HFFc6 (cell line): ENCODE measurements around the gene IGSF3. TPM values are rescaled to one million over a fixed set of nuclear protein-coding genes. Genes with fewer than 3 reads are reported as not detected.

ENCODE experiments used
- DNase-seq: peaks from one replicate; pipeline ENCODE4 v3.0.0-alpha.2; 2018
- H3K27ac Mint-ChIP-seq: 2 replicates; pipeline ENCODE4 v1.8.0; 2020; ENCODE audit warnings: mild to moderate bottlenecking, mixed read lengths
- H3K27me3 Mint-ChIP-seq: 2 replicates; pipeline ENCODE4 v1.8.0; 2021; ENCODE audit warnings: mild to moderate bottlenecking, moderate library complexity, mixed read lengths; ENCODE audit not compliant: insufficient read depth
- H3K36me3 Mint-ChIP-seq: 2 replicates; pipeline ENCODE4 v1.8.0; 2021; ENCODE audit warnings: low read depth, mixed read lengths
- H3K4me1 Mint-ChIP-seq: 2 replicates; pipeline ENCODE4 v1.8.0; 2020; ENCODE audit warnings: low read depth, mixed read lengths
- H3K4me3 Mint-ChIP-seq: 2 replicates; pipeline ENCODE4 v1.8.0; 2020; ENCODE audit warnings: mild to moderate bottlenecking, moderate library complexity, mixed read lengths
- H3K9me3 Mint-ChIP-seq: 2 replicates; pipeline ENCODE4 v1.8.0; 2020; ENCODE audit warnings: mild to moderate bottlenecking, mixed read lengths
- CTCF ChIP-seq: fragments of 200-600 bp; sonication (generic); IDR thresholded peaks from 2 replicates; pipeline ENCODE4 v1.5.0; 2021; ENCODE audit warnings: antibody characterized with exemption, mild to moderate bottlenecking
- total RNA-seq, 6 experiments: library from RNA; stranded (reverse); fragmentation: NEBNext Ultra II Directional; extraction: Animal tissue kit (Norgen Biotek cat#: 25700); gene quantifications; 2 replicates in 1 of 6; 3 replicates in 5 of 6; pipeline ENCODE4 v1.2.3, GENCODE V29; 2021

IGSF3 gene
- total RNA-seq, 6 experiments from 2014 or later = not detected

DNA sequence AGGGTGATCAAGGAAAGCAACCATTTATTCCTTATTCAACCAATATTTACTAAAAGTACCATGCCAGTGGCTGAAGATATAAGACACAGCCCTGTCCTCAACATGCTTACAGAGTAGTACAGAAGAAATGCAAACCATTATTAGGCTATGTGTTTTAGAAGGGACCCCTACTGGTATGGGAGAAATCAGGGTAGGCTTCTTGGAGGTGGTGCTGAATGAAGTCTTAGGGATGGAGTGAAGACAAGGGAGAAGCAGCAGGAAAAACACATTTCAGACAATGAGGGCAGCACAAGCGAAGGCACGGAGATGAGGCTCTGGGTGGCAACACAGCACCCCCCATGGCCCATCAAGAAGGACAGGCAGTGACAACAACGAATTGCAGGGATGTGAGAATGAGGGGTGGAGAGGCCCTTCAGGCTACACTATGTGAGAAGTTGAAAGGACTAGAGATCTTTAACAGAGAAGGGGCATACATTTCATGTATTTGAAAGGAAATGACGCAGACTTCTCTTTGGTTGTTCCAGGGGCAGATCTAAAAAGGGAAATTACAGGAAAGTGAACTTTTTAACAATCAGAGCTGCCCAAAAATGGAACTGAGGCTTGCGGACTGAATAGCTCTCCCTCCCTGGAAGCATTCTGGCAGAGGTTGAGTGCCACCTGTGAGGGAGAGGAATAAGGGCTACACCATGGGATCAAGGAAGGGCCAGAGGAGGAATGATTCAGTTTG, 79.9 kb downstream of the IGSF3 start:
- no peaks in the 10 kb centered on the region for H3K9me3 Mint-ChIP-seq
- no peak for DNase-seq
- no peak for TF ChIP-seq CTCF

GRCh38 chr1:116586741-116587143, 80.8 kb downstream of the IGSF3 start:
- Mint-ChIP-seq H3K9me3 (no peaks in the 10 kb centered on the region), H3K27ac (no peak overlapping the region), H3K4me1 (peaks cover 9% of the 10 kb centered on the region), H3K27me3 (peaks cover 32% of the 10 kb centered on the region), H3K4me3 (no peak overlapping the region), H3K36me3 (no peaks in the 10 kb centered on the region)
- no peak for DNase-seq
- no peak for TF ChIP-seq CTCF

More for the DNA sequence above, 79.9 kb downstream of the IGSF3 start:
- Mint-ChIP-seq H3K4me3 (no peak overlapping the region), H3K27me3 (peaks cover 31% of the 10 kb centered on the region), H3K36me3 (no peaks in the 10 kb centered on the region), H3K27ac (no peak overlapping the region), H3K4me1 (peaks cover 9% of the 10 kb centered on the region)

- H3K4me3 Mint-ChIP-seq = no peak overlapping the region
- H3K27me3 Mint-ChIP-seq = peaks cover 32% of the 10 kb centered on the region
- no peaks in the 10 kb centered on the region for H3K36me3 Mint-ChIP-seq
- H3K9me3 Mint-ChIP-seq = no peaks in the 10 kb centered on the region
- H3K27ac Mint-ChIP-seq = no peak overlapping the region
- TF ChIP-seq CTCF = no peak
- peaks cover 9% of the 10 kb centered on the region for H3K4me1 Mint-ChIP-seq
- DNase-seq = no peak
Measured at GRCh38 chr1:116585886-116586285, 81.6 kb downstream of the IGSF3 start.

- no peaks in the 10 kb centered on the region for H3K9me3 Mint-ChIP-seq
- DNase-seq = no peak
- H3K4me3 Mint-ChIP-seq = no peak overlapping the region
- no peak for TF ChIP-seq CTCF
- H3K27me3 Mint-ChIP-seq = peaks cover 31% of the 10 kb centered on the region
- H3K36me3 Mint-ChIP-seq = no peaks in the 10 kb centered on the region
- no peaks in the 10 kb centered on the region for H3K4me1 Mint-ChIP-seq
- H3K27ac Mint-ChIP-seq = no peak overlapping the region
Measured at GRCh38 chr1:116581323-116581885, 86.1 kb downstream of the IGSF3 start.

DNA sequence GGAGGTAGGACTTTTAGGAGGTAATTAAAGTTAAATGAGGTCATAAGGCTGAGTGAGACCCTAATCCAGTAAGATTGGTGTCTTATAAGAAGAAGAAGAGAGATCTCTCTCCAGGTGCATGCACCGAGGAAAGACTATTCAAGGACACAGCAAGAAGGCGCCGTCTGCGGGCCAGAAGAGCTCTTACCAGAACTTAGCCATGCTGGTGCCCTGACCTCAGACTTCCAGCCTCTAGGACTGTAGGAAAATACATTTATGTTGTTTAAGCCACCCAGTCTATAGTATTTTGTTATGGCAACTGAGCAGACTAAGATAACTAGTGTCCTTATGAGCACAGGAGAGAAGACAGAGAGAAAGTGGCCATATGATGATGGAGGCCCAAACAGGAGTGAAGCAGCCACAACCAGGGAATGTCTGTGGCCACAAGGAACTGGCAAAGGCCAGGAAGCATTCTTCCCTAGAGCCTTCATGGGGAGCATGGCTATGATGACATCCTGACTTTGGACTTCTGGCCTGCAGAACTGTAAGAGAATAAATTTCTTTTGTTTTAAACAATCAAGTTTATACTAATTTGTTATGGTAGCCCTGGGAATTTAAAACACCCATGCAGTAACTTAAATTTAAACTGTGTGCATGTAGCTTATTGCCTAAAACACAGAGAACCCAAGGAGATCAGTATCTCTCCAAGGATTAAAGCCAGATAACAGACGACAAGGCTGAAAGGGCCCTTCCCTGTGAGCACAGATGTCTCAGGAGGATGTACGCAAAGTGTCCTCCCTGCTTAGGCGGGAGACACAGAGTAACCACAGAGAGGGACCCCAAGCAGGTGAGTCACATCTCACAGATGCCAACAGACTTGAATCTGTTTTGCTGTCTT, 86.8 kb downstream of the IGSF3 start:
- no peak overlapping the region for H3K27ac Mint-ChIP-seq
- no peaks in the 10 kb centered on the region for H3K36me3 Mint-ChIP-seq
- H3K4me3 Mint-ChIP-seq = no peak overlapping the region
- peaks cover 30% of the 10 kb centered on the region for H3K27me3 Mint-ChIP-seq
- peak; percentile 9 for DNase-seq
- no peak for TF ChIP-seq CTCF
- H3K4me1 Mint-ChIP-seq = no peaks in the 10 kb centered on the region
- H3K9me3 Mint-ChIP-seq = no peaks in the 10 kb centered on the region
